Neural cell (in vitro differentiated cells): Measurements from ENCODE around the gene UBTF.

Experiments
- CTCF ChIP-seq: fragments of 450-650 bp; IDR thresholded peaks from 2 replicates; pipeline ENCODE4 v1.5.1; 2014; ENCODE audit warnings: antibody characterized with exemption, mild to moderate bottlenecking, moderate library complexity; ENCODE audit not compliant: poor library complexity, severe bottlenecking
- EP300 ChIP-seq: fragments of 450-650 bp; conservative IDR thresholded peaks from 2 replicates; pipeline ENCODE4 v1.6.1; 2014; ENCODE audit warnings: antibody characterized with exemption, mild to moderate bottlenecking, moderate library complexity; ENCODE audit not compliant: poor library complexity, severe bottlenecking
- EZH2 ChIP-seq: fragments of 200-600, 300-800 bp; shearing (Covaris generic), sonication (generic); IDR thresholded peaks from 2 replicates; pipeline ENCODE4 v1.6.1; 2014; ENCODE audit warnings: antibody characterized with exemption, low read length, borderline replicate concordance, mild to moderate bottlenecking; ENCODE audit not compliant: insufficient read depth, poor library complexity, severe bottlenecking
- POLR2AphosphoS5 ChIP-seq: IDR thresholded peaks from 2 replicates; pipeline ENCODE4 v1.6.1; 2012
- REST ChIP-seq: IDR thresholded peaks from 2 replicates; pipeline ENCODE4 v1.6.1; 2012; ENCODE audit warnings: borderline replicate concordance

GRCh38 chr17:44203731-44204440 lies 15.6 kb downstream of the UBTF start:
- TF ChIP-seq CTCF = peak; percentile 78
- TF ChIP-seq REST = no peak
- TF ChIP-seq EP300 = no peak
- no peak for TF ChIP-seq POLR2AphosphoS5
- TF ChIP-seq EZH2 = no peak
